ENCODE results near the gene HHIPL1. TPM values are rescaled to one million over a fixed set of nuclear protein-coding genes. Genes with fewer than 3 reads are reported as not detected.

Gene HHIPL1
- total RNA-seq, 1 donor from 2014 or later = 11.9 TPM

DNA sequence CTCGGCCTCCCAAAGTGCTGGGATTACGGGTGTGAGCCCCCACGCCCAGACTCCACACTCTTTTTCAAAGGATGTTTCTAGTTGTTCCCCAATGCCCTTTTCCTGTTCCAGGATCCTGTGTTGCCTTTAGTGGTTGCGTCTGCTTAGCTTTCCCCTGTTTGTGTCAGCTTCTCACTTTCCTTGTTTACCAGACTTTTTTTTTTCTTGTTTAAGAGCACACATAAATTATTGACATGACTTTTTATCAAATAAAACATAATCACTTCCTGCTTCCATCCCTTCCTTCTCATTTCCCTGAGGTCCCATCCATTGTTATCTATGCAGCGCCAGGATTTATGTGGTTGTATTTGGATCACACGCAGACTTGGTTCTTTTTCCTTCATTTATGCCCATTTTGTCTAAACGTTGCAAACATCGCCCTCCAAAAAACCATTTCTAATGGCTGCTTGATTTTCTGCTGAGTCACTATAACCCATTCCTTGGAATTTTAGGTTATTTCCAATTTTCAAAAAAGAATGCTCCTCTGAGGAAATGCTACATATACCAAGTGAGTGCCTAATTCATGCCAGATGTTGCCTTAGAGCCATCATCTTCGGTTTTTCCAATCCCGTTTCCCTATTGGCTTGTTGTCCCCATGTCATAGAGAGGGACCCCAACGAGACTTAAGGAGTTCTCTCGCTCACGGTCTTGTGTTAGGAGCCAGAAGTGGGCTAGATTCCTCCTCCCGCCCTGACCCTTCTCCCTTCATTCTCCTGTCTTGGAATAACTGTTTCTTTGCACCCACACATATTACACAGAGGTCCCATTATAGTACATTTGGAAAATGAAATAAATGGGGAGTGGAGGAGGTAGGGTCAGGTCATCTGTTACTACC, 25.7 kb downstream of the HHIPL1 start:
- Histone ChIP-seq H3K27ac (no peak overlapping the region), H3K27me3 (no peaks in the 10 kb centered on the region), H3K36me3 (no peaks in the 10 kb centered on the region), H3K4me3 (no peak overlapping the region), H3K9me3 (no peaks in the 10 kb centered on the region), H3K4me1 (no peaks in the 10 kb centered on the region)
- no peak for DNase-seq (ENCODE audit: low spot score in 2 of 2)
- intact Hi-C loops (cut with DNase I) = no loop called here
- TF ChIP-seq, protein P1, sequence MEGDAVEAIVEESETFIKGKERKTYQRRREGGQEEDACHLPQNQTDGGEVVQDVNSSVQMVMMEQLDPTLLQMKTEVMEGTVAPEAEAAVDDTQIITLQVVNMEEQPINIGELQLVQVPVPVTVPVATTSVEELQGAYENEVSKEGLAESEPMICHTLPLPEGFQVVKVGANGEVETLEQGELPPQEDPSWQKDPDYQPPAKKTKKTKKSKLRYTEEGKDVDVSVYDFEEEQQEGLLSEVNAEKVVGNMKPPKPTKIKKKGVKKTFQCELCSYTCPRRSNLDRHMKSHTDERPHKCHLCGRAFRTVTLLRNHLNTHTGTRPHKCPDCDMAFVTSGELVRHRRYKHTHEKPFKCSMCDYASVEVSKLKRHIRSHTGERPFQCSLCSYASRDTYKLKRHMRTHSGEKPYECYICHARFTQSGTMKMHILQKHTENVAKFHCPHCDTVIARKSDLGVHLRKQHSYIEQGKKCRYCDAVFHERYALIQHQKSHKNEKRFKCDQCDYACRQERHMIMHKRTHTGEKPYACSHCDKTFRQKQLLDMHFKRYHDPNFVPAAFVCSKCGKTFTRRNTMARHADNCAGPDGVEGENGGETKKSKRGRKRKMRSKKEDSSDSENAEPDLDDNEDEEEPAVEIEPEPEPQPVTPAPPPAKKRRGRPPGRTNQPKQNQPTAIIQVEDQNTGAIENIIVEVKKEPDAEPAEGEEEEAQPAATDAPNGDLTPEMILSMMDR (IDR thresholded peaks at IDR 0.05) = no peak

DNA sequence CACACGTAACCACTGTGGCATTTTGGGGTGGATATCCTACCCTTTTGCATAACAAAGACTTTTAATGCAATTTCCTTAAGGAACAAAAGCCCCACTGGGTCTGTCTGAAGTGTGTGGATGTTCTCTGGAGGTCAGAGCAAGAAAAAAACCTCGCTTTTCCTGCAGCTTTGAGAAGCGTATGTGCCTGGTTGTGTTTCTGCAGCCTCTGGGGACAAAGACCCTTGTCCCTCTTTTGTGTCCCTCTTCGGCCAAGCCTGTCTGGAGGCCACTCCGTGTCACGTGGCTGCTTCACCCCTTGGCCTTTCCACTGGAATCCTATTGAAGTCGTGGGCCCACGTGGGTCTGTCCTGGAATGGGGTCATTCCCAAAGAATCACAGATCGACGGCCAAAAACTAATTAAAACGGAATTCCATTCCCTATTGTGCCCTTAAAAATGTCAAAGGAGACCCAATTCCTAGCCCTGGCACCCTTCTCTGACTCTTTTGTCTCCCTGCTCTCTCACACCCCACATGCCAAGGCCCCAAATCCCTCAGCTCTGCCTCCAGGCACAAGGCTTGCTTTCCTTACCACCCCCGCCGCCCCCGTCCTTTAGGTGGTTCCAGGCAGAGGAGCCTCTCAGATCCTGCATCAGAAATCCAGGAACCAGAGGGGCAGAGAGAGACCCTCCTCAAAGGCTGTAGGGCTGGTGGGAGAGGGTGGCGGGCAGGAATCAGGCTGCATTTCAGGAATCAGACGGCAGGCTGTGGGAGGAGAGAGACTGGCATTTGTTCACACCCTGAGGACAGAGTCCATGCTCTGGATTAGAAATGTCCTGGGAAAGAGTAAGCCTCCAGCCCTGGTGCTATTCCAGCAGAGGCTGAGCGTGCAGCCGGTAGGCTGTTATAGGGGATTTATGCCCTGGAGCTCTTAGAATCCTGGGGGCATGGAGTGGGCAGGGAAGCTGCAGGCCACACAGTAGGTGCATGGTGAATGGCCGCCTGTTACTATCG, 26.6 kb downstream of the HHIPL1 start:
- H3K27ac ChIP-seq = no peak overlapping the region
- TF ChIP-seq, protein P1 (IDR thresholded peaks at IDR 0.05) = no peak
- H3K36me3 ChIP-seq = no peaks in the 10 kb centered on the region
- no peaks in the 10 kb centered on the region for H3K9me3 ChIP-seq
- intact Hi-C loops (cut with DNase I) = no loop called here
- H3K4me3 ChIP-seq = no peak overlapping the region
- no peak for DNase-seq (ENCODE audit: low spot score in 2 of 2)
- H3K27me3 ChIP-seq = no peaks in the 10 kb centered on the region
- H3K4me1 ChIP-seq = no peaks in the 10 kb centered on the region

DNA sequence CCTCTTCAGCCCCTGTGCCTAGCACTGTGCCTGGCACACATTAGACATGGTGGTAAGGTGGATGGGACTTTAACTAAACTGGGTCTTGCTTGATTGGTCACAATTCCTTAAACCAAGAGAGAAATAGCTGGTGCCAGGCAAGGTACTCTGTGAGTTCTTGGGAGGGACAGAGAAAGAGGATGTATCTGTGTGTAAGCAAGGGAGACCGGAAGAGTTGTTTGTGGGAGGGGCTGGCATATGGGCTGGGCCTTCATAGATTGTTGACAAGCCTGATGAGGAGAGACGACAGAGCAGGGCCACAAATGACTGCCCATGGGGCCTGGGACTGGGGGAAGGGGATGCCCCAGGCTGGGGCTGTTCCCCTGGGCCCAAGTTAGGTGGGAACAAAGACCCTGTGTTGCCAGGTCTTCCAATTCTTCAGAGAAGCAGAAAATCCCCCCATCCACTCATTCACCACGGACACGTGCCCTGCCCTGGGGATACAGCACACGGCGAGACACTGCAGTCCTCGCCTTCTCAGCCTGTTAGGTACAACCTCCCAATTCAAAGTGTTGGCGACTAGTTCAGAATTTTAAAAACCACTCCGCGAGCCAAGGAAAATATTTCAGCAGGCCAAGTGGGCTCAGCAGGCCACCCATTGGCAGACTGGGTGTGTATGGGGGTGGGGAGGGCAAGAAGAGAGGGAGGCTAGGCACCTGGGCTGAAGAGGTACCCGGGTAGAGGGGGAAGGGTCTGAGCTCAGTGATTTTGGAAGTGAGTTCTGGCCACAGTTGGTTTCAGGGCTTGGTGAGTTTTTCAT, 27.8 kb downstream of the HHIPL1 start:
- intact Hi-C loops (cut with DNase I) = no loop called here
- H3K27me3 ChIP-seq = no peaks in the 10 kb centered on the region
- TF ChIP-seq, protein P1 (IDR thresholded peaks at IDR 0.05) = no peak
- H3K27ac ChIP-seq = no peak overlapping the region
- H3K9me3 ChIP-seq = peaks cover 0 to 3% of the 10 kb centered on the region in 2 donors
- no peaks in the 10 kb centered on the region for H3K36me3 ChIP-seq
- no peaks in the 10 kb centered on the region for H3K4me1 ChIP-seq
- H3K4me3 ChIP-seq = no peak overlapping the region
- no peak for DNase-seq (ENCODE audit: low spot score in 2 of 2)

DNA sequence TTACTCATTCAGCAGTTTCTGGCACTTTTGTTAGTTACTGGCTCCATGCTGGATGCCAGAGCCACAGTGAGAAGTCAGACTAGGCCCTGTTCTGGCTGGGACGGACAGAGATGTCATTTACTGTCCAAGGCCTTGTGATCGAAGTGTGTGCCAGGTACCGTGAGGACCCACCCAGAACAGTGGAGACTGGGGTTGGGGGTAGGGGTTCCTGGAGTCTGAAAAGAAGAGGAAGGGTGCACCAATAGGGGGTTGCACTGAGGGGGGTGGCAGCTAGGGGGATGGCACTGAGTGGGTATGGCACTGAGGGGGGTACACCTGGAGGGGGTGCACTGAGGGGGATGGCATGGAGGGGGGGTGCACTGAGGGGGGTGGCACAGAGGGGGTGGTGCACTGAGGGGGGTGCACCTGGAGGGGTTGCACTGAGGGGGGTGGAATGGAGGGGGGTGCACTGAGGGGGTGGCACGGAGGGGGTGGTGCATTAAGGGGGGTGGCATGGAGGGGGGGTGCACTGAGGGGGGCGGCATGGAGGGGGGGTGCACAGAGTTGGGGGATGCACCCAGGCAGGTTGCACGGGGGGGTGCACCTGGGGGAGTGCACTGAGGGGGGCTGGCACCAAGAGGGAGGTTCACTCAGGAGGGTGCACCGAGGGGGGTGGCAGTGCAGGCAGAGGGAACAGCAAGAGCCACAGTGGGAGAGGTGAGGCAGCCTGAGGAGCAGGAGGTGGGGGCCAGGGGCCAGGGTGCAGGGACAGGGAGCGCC, 28.6 kb downstream of the HHIPL1 start:
- DNase-seq (ENCODE audit: low spot score in 2 of 2) = no peak
- TF ChIP-seq, protein P1 (IDR thresholded peaks at IDR 0.05) = no peak
- intact Hi-C loops (cut with DNase I) = no loop called here

More for the DNA sequence above, 28.6 kb downstream of the HHIPL1 start:
- no peak overlapping the region for H3K4me3 ChIP-seq
- H3K27ac ChIP-seq = no peak overlapping the region
- H3K27me3 ChIP-seq = no peaks in the 10 kb centered on the region
- H3K9me3 ChIP-seq = peaks cover 0 to 11% of the 10 kb centered on the region in 2 donors
- H3K4me1 ChIP-seq = no peaks in the 10 kb centered on the region
- H3K36me3 ChIP-seq = no peaks in the 10 kb centered on the region

All from ascending aorta (tissue), 2 donors.